ENCODE results near the gene WWOX.

- TF ChIP-seq CTCF (IDR thresholded peaks at IDR 0.05), result no peak
- TF ChIP-seq EZH2 (IDR thresholded peaks at IDR 0.05; ENCODE audit: borderline replicate concordance, insufficient read depth, low read depth, low read length, poor library complexity, severe bottlenecking), result no peak
Observed at GRCh38 chr16:78660795-78661194, 561.3 kb downstream of the WWOX start.
